ENCODE data around the gene RNF112. TPM values are rescaled to one million over a fixed set of nuclear protein-coding genes. Genes with fewer than 3 reads are reported as not detected.

The RNF112 gene
- total RNA-seq, 1 donor from 2014 or later, result 2.5 TPM

DNA sequence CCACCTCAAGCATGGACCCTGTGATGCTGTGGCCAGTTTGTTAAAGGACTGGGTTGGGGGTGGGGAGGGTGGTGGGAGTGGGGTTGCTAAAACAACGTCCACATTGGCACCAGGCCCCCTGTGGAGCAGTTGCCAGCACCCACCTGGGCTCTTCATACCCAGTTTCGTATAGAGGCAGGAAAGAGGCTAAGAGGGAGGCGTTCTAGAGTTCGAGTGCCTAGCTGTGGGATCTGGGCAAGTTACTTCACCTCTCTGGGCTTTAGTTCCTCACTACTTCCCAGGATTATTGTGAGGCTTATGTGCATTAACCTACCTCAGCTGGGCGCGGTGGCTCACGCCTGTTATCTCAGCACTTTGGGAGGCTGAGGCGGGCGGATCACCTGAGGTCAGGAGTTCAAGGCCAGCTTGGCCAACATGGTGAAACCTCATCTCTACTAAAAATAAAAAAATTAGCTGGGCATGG lies 25.5 kb upstream of the RNF112 start:
- peak; percentile 10 for DNase-seq (ENCODE audit: low spot score)
- intact Hi-C loops (cut with DNase I), result no loop called here

DNA sequence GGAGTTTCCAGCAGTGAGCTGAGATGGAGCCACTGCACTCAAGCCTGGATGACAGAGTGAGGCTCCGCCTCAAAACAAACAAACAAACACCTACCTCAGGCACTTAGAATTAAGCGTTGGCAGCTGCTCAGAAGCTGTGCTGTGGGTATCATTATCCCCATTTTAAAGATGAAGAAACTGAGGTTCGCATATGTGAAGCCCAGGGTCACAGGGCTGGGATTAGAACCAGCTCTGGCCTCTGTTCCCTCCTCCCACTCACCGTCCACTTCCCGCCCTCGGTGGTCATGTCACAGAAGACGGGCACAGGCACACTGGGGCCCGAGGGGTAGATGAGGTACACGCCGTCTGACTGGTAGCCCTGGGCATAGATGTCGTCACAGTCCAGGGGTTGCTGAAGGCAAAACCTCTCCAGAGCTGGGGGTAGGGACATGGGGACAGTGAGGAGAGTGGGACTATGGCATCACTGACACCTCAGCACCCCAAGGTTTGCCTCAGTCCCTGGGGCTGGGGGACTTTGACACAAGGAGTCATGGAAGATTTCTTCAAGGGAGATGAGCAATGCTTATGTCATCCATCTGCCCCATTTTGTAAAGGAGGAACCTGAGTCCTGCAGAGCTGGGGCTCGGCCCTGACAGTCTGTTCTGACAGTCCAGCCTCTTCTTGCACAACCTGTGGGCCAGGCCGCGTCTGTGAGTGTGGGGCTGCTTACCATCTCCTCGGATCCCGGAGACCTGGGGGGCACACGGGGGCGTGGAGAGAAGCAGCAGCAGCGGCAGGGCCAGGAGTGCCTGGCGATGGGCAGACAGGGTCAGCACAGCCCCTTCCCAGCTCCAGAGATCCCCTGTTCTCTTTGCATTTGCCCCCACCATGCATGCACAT lies 24.7 kb upstream of the RNF112 start:
- intact Hi-C loops (cut with DNase I), result no loop called here
- DNase-seq (ENCODE audit: low spot score), result peak; percentile 90

DNA sequence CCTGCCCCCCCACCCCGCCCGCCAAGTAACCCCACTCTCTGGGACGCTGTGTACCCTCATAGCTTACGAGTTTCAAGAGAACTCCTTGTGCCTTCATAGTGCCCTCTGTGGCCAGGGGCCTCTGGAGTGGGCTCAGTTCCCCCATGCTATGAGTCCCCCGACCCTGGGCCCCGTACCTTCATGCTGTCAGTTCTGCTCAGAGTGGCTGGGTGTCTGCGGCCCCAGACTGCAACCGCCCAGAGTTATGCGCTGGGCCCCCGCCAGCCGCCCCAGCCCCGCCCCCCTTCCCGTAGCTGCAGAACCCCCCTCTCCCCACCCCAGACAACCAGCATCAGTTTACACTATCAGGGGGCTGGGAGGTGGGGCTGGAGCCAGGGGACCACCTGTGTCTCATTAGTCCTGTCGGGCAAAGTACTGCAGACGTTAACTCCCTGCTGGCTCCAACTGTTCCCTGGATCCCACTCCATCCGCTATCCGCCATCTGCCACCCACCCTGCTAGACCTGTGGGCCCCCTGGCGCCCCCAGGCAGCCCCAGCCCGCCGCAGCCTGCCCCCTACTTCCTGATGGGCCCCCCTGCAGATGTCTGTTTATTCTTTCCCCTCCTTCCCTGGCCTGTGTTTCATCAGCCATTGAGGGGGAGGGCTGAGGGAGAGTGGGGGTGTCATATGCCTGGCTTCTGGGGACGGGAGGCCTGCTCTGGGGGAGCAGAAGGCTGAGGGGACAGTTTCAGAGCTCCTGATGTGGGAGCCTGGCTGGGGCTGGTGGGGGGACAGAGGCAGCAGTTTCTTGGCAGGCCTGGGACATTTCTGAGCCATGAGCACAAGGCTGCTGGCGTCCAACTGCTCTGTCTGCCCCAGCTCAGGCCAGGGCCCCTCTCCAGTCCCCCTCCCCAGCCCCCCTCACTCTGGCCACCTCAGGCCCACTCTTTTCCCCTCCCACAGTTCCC lies 23.8 kb upstream of the RNF112 start, which contains the start of gene MFAP4:
Gene MFAP4, minus strand, starts transcription at position 217 of the 947 bp plus-strand sequence. Its CDS starts 35 bp downstream, at position 182.
- intact Hi-C loops (cut with DNase I), result no loop called here
- peak; percentile 82 for DNase-seq (ENCODE audit: low spot score)

DNA sequence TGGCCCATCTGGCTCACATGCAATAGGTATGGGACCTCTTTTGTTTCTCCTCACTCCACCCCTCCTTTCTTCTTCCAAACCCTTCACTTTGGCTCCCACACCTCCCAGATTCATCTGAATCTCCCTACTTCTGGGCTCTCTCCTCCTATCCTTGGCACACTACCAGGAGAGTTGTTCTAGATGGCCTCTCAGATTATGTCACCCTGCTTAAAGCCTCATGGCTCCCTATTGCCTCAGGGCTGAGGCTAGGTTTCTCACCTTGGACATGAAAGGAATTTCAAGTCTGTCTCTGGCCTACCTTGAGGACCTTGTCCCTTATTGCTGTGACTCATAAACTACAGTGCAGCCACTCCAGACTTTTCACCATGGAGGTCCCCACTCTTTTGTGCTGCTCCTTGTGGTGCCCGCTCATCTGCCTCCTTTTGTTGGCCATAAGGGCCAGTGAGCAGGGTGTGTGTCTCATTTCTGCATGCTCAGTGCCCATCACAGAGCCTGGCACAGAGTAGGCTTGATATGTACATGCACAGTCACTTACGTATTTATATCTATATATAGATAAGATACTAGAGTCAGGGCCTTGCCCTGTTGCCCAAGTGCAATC lies 23.0 kb upstream of the RNF112 start:
- intact Hi-C loops (cut with DNase I), result no loop called here
- DNase-seq (ENCODE audit: low spot score), result peak; percentile 31

DNA sequence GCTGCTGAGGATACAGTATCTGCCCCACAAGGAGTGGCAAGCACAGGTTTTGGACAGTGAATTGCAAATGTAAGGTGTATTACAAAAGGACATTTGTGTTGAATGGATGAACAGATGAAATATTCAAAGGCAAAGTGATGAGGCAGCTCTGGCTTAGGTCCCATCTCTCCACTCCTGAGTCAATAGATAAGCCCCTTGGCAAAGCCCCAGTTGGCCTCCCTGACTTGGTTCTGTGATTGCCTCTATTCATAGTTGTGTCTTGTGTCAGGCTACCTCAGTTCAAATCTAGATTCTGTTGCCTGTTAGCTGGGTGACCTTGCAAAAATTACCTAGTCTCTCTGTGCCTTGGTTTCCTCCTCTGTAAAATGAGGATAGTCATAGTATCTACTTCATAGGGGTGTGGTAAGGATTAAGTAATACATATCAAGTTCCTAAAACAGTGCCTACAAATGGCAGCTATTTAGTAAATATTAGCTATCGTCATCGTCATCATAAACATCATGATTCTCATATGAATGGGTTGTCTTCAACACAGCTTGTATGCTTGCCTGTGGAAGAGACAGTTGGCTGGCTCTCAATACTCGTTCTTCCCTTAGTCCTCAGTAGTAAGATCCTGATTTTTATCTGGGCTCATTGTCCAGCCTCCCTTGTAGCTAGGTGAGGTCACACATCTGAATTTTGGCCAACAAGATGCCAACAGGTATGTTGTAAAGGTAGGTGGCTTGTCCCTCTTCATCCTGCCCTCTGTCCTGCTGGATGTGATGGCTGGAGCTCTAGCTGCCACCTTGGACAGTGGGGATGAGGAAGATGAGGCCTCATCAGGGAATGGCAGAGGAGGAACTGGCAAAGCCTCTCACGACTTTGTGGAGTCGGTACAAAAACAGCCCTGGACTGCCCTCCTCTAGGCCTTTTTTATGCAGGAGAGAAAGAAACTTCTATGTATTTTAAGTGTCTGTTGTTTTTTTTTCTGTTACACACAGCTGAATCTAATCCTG lies 21.9 kb upstream of the RNF112 start:
- intact Hi-C loops (cut with DNase I), result no loop called here
- peak; percentile 7 for DNase-seq (ENCODE audit: low spot score)

DNA sequence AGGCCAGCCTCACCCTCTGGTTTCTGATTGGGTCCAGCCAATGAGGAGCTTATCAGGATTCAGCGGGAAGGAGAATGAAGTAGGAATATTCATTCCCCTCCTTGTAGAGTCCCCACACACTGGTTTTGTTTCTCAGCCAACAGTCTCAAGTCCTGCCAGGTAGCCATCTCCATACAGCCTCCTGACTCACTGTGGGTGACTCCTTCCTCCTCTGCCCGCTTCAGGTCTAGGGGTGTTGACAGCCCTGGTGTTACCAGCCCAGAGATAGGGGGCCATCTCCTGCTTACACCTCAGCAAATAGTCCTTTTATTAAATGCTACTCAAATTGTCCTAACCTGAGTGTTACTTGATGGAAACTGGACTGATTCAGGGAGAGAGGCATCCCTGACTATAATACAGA lies 20.1 kb upstream of the RNF112 start:
- intact Hi-C loops (cut with DNase I), result no loop called here
- DNase-seq (ENCODE audit: low spot score), result peak; percentile 35

DNA sequence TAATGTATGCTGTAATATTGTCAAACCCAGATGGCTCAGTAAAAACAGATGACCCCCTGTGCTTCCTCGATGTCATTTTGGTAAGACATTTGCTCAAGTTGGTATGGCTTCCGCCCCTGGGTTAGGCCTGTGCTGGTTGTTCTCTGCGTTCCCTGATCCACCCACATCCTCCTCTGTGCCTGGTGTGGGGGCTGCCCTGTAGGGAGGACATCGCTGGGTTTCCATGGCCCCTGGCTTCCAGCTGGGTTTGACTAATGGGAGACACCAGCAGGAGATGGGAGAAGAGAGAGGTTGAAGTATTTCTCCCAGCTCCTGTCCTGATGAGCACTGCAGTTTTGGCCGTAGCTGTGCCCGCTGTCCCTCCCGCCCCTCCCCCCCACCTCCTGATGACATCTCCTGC lies 19.6 kb upstream of the RNF112 start:
- DNase-seq (ENCODE audit: low spot score), result peak; percentile 14
- intact Hi-C loops (cut with DNase I), result no loop called here

DNA sequence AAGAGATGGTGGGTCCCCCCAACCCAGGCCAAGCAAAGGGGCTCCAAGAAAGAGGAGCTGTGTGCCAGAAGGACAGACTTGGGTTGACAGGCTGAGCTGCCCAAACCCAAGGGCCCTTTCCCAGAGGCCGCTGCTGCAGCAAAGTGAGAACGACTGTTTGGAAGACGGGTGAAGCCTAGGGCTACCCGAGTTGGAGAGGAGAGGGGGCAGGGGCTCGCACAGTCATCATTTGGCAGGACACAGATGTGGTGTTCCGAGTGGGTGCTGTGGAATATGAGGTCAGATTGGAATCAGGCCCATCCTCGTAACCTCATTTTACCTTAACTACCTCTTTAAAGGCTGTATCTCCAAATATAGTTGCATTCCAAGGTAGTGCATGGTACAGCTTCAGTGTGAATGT lies 18.7 kb upstream of the RNF112 start:
- peak; percentile 29 for DNase-seq (ENCODE audit: low spot score)
- intact Hi-C loops (cut with DNase I), result no loop called here

DNA sequence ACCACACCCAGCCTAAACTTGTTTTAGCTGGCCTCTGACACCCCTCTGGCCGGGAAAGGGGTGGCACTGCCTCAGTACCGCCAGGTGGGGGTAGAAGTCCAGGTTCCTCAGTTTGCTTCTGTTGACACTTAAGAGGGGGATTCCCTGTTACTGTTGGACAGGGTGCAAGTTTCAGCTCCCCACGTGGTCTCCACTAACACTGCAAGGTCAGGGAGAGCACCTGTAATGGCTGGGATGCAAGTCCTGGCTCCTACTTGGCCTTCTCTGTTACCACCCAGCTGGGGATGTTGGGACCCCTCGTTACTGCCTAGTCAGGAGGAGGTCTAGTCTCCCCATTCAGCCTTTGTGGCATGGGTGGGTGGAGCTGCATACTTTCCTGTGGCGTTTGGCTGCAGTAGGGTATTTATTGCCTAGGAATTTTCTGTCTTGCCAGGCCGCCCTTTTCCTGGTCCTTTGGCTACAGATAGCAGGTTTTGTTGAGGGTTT lies 13.4 kb upstream of the RNF112 start:
- peak; percentile 39 for DNase-seq (ENCODE audit: low spot score)
- intact Hi-C loops (cut with DNase I), result no loop called here

DNA sequence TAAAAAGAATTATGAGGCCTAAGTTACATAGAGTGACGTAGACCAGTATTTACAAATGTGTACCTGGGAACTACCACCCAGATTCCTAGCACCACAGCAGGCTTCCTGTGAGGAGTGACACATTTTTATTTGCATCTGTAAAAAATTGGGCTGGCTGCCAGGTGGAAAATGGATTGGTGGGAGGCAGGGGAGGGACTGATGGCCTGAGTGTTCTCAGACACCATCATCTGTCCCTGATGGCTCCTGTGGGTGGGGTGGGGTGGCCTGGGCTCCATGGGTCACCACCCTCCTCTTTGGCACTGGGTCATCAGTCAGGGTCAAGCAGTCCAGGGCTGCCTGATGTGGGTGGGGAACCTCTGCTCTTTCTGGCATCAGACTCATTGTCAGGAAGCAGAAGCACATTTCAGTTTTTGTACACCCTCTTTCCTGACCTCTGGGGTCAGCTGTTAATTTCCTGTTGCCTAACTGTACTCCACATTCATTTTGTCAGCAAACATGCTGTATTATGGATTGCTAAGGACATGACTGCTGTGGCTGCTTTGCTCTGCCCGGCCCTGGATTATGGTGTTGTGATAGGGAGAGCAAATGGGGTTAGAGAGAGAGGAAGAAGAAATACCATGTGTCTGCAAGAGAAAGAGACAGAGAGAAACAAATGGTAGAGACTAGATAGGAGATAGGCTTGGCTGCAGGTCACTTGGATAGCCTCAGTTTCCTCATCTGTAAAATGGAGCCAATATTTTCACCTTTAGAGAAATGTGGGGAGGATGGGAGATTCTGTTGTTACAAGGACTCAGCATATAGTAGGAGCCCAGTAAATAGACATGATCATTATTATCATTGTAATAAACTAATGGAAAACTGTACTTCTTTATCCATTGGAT lies 12.5 kb upstream of the RNF112 start:
- intact Hi-C loops (cut with DNase I), result no loop called here
- DNase-seq (ENCODE audit: low spot score), result peak; percentile 66

DNA sequence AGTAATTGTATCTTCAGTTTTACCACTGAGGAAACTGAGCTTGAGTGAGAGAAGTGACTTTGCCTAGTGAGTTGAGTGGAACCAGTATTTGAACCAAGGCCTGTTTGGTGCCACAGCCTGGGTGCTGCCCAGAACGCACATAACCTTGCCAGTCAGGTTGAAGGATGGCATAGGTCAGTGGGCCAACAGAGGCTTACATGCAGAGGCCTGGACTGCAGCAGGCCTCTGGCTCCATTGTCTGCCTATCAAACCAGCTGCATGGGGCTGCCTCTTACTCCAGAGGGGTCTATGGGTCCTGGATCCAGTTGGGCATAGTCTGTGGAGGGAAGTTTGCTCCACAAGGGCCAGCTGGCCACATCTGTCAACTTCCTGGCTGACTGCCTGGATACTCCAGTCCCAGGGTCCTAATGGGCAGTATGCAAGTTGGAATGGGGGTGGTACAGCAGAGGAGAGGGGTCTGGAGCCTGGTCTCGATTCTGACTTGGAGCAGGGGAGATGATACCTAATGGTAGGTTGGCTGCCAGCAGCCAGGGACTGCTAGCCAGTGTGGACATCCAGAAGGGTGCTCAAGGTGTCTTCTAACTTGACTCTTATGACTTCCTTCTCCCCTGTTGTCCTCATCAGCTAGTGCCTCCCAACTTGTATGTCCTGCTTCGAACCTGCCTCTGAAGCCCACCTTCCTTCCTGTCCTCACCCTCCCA lies 11.1 kb upstream of the RNF112 start:
- intact Hi-C loops (cut with DNase I), result no loop called here
- DNase-seq (ENCODE audit: low spot score), result peak; percentile 26

DNA sequence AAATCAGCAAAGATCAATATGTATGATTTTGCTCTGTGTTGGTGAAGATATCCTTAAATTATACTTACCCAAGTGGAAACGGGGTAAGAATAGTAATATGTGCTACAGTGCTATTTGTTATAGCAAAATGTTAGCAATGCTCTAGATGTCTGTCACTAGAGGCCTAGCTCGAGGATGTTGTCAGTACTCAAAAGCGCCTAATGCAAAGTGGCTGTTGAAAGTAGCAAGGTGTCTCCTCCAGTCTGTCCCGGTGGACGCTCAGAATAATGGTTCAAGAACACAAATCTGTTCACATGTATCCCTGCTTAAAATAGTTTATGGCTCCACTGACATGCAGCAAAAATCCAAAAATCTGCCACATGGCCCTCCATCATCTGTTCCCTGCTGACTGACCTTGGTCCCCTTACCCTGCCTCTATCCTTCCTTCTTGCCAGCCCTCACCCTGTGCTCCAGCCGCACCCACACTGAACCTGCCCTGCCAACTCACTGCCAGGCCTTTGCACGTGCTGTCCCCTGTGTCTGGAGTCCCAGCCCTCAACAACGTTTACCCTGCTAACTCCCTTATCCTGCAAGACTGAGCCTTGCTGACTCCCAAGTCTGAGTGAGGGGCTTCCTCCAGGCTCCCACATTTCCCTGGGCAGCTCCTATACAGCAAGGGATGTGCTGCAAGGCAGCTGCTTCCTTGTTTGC lies 9.6 kb upstream of the RNF112 start:
- peak; percentile 44 for DNase-seq (ENCODE audit: low spot score)
- intact Hi-C loops (cut with DNase I), result no loop called here

DNA sequence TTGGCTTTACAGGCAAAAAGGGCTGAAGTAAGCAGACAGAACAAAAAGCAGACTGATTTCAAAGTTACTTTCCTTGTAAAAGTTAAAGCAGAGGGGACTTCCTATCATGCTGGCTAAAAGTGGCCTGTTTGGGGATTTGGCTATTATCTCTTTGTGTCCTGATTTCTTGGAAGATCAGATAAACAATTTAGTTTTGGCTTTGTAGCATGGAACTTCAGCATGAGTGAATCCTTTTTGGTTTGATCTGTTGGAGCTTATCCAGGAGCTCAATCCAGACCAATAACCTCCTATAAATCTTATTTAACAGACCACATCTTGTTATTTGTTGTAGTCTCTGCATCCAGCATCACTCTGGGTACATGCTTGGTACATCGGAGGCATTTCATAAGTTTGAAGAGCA lies 8.9 kb upstream of the RNF112 start:
- intact Hi-C loops (cut with DNase I), result no loop called here
- no peak for DNase-seq (ENCODE audit: low spot score)

DNA sequence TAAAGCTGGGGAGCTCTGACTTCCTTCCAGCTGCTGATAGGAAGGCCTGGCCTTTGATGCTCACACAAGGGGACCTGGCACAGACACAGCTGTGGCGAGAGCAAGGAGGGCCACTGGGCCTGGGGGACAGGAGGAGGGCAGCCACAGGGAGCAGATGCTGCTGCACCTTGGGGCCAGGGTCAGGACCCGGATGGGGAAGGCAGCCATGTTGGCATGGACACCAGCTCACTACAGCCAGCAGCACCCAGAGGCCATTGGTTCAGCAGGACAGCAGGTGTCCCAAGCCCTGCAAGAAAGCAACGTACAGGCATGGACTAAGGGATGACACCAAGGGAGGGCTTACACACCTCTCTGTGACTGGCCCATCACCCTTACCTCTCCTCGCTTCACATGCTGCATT lies 8.0 kb upstream of the RNF112 start:
- DNase-seq (ENCODE audit: low spot score), result peak; percentile 50
- intact Hi-C loops (cut with DNase I), result no loop called here

DNA sequence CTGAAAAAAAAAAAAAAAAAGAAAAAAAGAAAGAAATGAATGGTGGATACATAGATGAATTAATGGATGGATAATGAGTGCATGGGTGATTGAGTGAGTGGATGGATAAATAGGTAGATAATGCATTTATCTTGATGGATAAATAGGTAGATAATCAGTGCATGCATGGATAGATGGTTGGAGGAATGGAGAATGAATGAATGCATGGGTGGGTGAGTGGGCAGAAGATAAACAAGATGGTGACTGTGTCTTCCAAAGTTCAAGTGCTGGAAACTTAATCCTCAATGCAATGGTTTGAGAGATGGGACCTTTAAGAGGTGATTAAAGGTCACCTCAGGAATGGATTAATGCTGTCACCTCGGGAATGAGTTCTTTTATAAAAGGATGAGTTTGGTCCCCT lies 6.8 kb upstream of the RNF112 start:
- intact Hi-C loops (cut with DNase I), result no loop called here
- no peak for DNase-seq (ENCODE audit: low spot score)

DNA sequence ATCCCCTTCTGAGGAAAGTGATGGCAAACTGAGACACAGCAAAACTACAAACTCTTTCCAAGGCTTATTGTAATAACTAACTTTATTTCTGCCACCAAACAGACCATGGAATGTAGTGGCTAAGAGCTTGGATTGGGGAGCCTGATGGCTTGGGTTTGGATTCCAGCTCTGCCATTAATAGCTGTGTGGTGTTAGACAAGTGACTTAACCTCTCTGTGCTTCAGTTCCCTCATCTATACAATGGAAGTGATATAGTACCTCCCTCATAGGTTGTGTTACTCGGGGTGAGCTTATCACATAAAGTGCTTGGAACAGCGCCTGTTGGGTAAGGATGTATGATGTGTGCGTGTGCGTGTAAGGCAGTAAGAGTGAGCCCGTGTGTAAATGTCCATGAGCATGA lies 5.9 kb upstream of the RNF112 start:
- DNase-seq (ENCODE audit: low spot score), result peak; percentile 5
- intact Hi-C loops (cut with DNase I), result loop anchor here (5.0 kb wide), 1 partner anchor 38 kb away; no protein-coding TSS in a partner anchor
